Measurements from ENCODE around the gene PIGL.
A peak's percentile ranks its signal among the peaks of the same experiment; 100 is the strongest.
"Not testable (repeated sequence)": the region's sequence is repeated elsewhere in the genome, so short reads cannot be mapped to it uniquely, and the experiment has no call there.

Gene PIGL

GRCh38 chr17:16300554-16300953 lies 83.5 kb downstream of the PIGL start:
- no peak overlapping the region for H3K4me3 ChIP-seq (ENCODE audit: low read depth, low read length)
- no peaks in the 10 kb centered on the region for H3K9me3 ChIP-seq (ENCODE audit: severe bottlenecking)
- TF ChIP-seq, protein P1, sequence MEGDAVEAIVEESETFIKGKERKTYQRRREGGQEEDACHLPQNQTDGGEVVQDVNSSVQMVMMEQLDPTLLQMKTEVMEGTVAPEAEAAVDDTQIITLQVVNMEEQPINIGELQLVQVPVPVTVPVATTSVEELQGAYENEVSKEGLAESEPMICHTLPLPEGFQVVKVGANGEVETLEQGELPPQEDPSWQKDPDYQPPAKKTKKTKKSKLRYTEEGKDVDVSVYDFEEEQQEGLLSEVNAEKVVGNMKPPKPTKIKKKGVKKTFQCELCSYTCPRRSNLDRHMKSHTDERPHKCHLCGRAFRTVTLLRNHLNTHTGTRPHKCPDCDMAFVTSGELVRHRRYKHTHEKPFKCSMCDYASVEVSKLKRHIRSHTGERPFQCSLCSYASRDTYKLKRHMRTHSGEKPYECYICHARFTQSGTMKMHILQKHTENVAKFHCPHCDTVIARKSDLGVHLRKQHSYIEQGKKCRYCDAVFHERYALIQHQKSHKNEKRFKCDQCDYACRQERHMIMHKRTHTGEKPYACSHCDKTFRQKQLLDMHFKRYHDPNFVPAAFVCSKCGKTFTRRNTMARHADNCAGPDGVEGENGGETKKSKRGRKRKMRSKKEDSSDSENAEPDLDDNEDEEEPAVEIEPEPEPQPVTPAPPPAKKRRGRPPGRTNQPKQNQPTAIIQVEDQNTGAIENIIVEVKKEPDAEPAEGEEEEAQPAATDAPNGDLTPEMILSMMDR (IDR thresholded peaks at IDR 0.05; ENCODE audit: low read depth, low read length), result no peak
- peaks cover 9% of the 10 kb centered on the region for H3K36me3 ChIP-seq
- no peak for DNase-seq
- no peak overlapping the region for H3K27ac ChIP-seq
- H3K27me3 ChIP-seq (ENCODE audit: insufficient read depth, low read depth, severe bottlenecking), result no peaks in the 10 kb centered on the region

- Histone ChIP-seq H3K27ac (no peak overlapping the region), H3K9me3 (ENCODE audit: severe bottlenecking) (no peaks in the 10 kb centered on the region), H3K36me3 (peaks cover 11% of the 10 kb centered on the region), H3K4me3 (ENCODE audit: low read depth, low read length) (no peak overlapping the region), H3K27me3 (ENCODE audit: insufficient read depth, low read depth, severe bottlenecking) (no peaks in the 10 kb centered on the region)
- no peak for DNase-seq
- TF ChIP-seq, protein P1 (IDR thresholded peaks at IDR 0.05; ENCODE audit: low read depth, low read length), result no peak
Measured at GRCh38 chr17:16301963-16302855, 85.2 kb downstream of the PIGL start.

DNA sequence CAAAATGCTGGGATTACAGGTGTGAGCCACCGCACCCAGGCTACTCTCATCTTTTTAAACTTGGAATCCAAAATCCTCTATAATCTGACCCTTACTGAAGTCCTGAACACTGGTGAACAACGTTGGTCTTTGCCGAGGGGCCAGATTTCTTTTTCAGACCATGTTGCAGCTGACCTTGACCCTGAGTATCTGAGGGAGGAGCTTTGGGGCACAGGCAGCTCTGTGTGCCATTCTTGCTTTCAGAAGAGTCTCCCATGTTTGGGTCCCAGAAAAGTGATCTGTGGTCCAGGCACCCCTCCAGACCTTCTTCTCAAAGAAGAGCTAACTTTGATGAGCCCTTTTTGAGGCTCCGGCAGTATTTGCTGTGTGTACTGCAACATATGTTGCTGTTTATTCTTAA lies 85.8 kb downstream of the PIGL start:
- Histone ChIP-seq H3K27me3 (ENCODE audit: insufficient read depth, low read depth, severe bottlenecking) (no peaks in the 10 kb centered on the region), H3K27ac (no peak overlapping the region), H3K4me3 (ENCODE audit: low read depth, low read length) (no peak overlapping the region), H3K36me3 (peaks cover 11% of the 10 kb centered on the region), H3K9me3 (ENCODE audit: severe bottlenecking) (no peaks in the 10 kb centered on the region)
- TF ChIP-seq, protein P1 (IDR thresholded peaks at IDR 0.05; ENCODE audit: low read depth, low read length), result no peak
- no peak for DNase-seq

DNA sequence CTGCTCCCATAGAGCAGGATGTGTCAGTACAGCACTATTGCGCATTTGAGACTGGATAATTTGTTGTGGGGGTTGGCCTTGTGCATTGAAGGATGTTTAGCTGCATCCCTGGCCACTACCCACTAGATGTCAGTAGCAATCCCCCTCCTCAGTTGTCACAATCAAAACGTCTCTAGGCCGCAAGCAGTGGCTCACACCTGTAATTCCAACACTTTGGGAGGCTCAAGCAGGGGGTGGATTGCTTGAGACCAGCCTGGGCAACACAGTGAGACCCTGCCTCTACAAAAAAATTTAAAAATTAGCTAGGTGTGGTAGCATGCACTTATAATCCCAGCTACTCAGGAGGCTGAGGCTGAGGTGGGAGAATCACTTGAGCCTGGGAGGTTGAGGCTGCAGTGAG lies 87.8 kb downstream of the PIGL start:
- peaks cover 11% of the 10 kb centered on the region for H3K36me3 ChIP-seq
- H3K4me3 ChIP-seq (ENCODE audit: low read depth, low read length), result no peak overlapping the region
- H3K9me3 ChIP-seq (ENCODE audit: severe bottlenecking), result no peaks in the 10 kb centered on the region
- TF ChIP-seq, protein P1 (IDR thresholded peaks at IDR 0.05; ENCODE audit: low read depth, low read length), result peak; percentile 79
- DNase-seq, result peak; percentile 47
- no peak overlapping the region for H3K27ac ChIP-seq
- no peaks in the 10 kb centered on the region for H3K27me3 ChIP-seq (ENCODE audit: insufficient read depth, low read depth, severe bottlenecking)

GRCh38 chr17:16306211-16306610 lies 89.2 kb downstream of the PIGL start:
- Histone ChIP-seq H3K27me3 (ENCODE audit: insufficient read depth, low read depth, severe bottlenecking) (no peaks in the 10 kb centered on the region), H3K9me3 (ENCODE audit: severe bottlenecking) (no peaks in the 10 kb centered on the region), H3K27ac (no peak overlapping the region), H3K4me3 (ENCODE audit: low read depth, low read length) (no peak overlapping the region), H3K36me3 (peaks cover 16% of the 10 kb centered on the region)
- TF ChIP-seq, protein P1 (IDR thresholded peaks at IDR 0.05; ENCODE audit: low read depth, low read length), result no peak
- no peak for DNase-seq

GRCh38 chr17:16312061-16312460 lies 95.1 kb downstream of the PIGL start:
- not testable (repeated sequence) for H3K36me3 ChIP-seq; H3K27me3 ChIP-seq (ENCODE audit: insufficient read depth, low read depth, severe bottlenecking); H3K4me3 ChIP-seq (ENCODE audit: low read depth, low read length); H3K27ac ChIP-seq; H3K9me3 ChIP-seq (ENCODE audit: severe bottlenecking); DNase-seq
